Uterus (tissue), 4 donors: ENCODE results near the gene LDLRAD4. TPM values are rescaled to one million over a fixed set of nuclear protein-coding genes. Genes with fewer than 3 reads are reported as not detected.
A peak's percentile ranks its signal among the peaks of the same experiment; 100 is the strongest.

Experiments
- DNase-seq, 2 donors: peaks; one replicate each; pipeline ENCODE4 v3.0.0-alpha.2; 2019 to 2020
- H3K27ac ChIP-seq, 2 donors: fragments of 200-600 bp; sonication (generic); 1 replicate in 1 of 2; 2 replicates in 1 of 2; pipeline ENCODE4 v1.5.1; 2016 to 2018
- H3K27me3 ChIP-seq, 2 donors: fragments of 200-600 bp; sonication (generic); one replicate each; pipeline ENCODE4 v1.5.1; 2018 to 2019; ENCODE audit warnings: control low read depth in 1 of 2
- H3K36me3 ChIP-seq, 2 donors: fragments of 200-600 bp; sonication (generic); one replicate each; pipeline ENCODE4 v1.5.1; 2019; ENCODE audit warnings: control low read depth in 1 of 2
- H3K4me1 ChIP-seq, 2 donors: fragments of 200-600 bp; sonication (generic); one replicate each; pipeline ENCODE4 v1.5.1; 2018 to 2019; ENCODE audit warnings: control low read depth in 1 of 2
- H3K4me3 ChIP-seq, 2 donors: fragments of 200-600 bp; sonication (generic); 1 replicate in 1 of 2; 2 replicates in 1 of 2; pipeline ENCODE4 v1.5.1; 2018 to 2019; ENCODE audit warnings: mild to moderate bottlenecking in 1 of 2
- H3K9me3 ChIP-seq, 2 donors: fragments of 200-600 bp; sonication (generic); one replicate each; pipeline ENCODE4 v1.5.1; 2019; ENCODE audit warnings: control low read depth in 1 of 2
- CTCF ChIP-seq, 4 experiments: fragments of 200-600 bp in 2 of 4; fragments of 450-650 bp in 2 of 4; sonication (generic) in 2 of 4; IDR thresholded peaks; one replicate each; pipeline ENCODE4 v1.5.1; 2016 to 2019; ENCODE audit warnings: antibody characterized with exemption in 4 of 4, mild to moderate bottlenecking in 2 of 4, moderate library complexity in 1 of 4
- POLR2A ChIP-seq, 2 donors: fragments of 450-650 bp; IDR thresholded peaks; one replicate each; pipeline ENCODE4 v1.6.1; 2016; ENCODE audit warnings: antibody characterized with exemption in 2 of 2, mild to moderate bottlenecking in 1 of 2, moderate library complexity in 1 of 2
- intact Hi-C: fragments of 100-400 bp; cut with DNase I; formaldehyde crosslinking; loops from one replicate; pipeline ENCODE4 v1.15.1; 2023; ENCODE audit warnings: low total_unique reads
- total RNA-seq, 4 donors: library from RNA; depleted of rRNA in 3 of 4; stranded (reverse); fragments of >200 nt in 3 of 4; gene quantifications; one replicate each; pipeline versions ENCODE4 v1.1.0 to v1.2.4, GENCODE V29; 2014 to 2023
- donor health status: DM: yes; HTN: yes; CAD: no.

Gene LDLRAD4
- total RNA-seq, 4 donors from 2014 or later: 23.8 to 82.2 (median 39.3) TPM

GRCh38 chr18:13436576-13436975, 218.0 kb downstream of the LDLRAD4 start:
- no peaks in the 10 kb centered on the region for H3K4me1 ChIP-seq
- H3K4me3 ChIP-seq: no peak overlapping the region
- no peaks in the 10 kb centered on the region for H3K27me3 ChIP-seq
- DNase-seq: no peak
- TF ChIP-seq CTCF (IDR thresholded peaks at IDR 0.05) (no peak), POLR2A (IDR thresholded peaks at IDR 0.05) (no peak)
- H3K27ac ChIP-seq: peak overlapping the region; percentile 59 to 62
- no peaks in the 10 kb centered on the region for H3K9me3 ChIP-seq
- H3K36me3 ChIP-seq: no peaks in the 10 kb centered on the region
- intact Hi-C loops: no loop called here

GRCh38 chr18:13437034-13437433, 218.5 kb downstream of the LDLRAD4 start:
- Histone ChIP-seq H3K9me3 (no peaks in the 10 kb centered on the region), H3K36me3 (no peaks in the 10 kb centered on the region), H3K4me1 (no peaks in the 10 kb centered on the region), H3K27ac (peak overlapping the region in 1 of 2 donors; percentile 62), H3K4me3 (no peak overlapping the region), H3K27me3 (no peaks in the 10 kb centered on the region)
- no peak for TF ChIP-seq POLR2A (IDR thresholded peaks at IDR 0.05)
- no peak for TF ChIP-seq CTCF (IDR thresholded peaks at IDR 0.05)
- DNase-seq: no peak
- intact Hi-C loops: no loop called here

- H3K4me3 ChIP-seq: no peak overlapping the region
- no peaks in the 10 kb centered on the region for H3K4me1 ChIP-seq
- H3K9me3 ChIP-seq: no peaks in the 10 kb centered on the region
- intact Hi-C loops: no loop called here
- TF ChIP-seq CTCF (IDR thresholded peaks at IDR 0.05) (no peak), POLR2A (IDR thresholded peaks at IDR 0.05) (no peak)
- DNase-seq: no peak
- no peak overlapping the region for H3K27ac ChIP-seq
- no peaks in the 10 kb centered on the region for H3K36me3 ChIP-seq
- no peaks in the 10 kb centered on the region for H3K27me3 ChIP-seq
Measured at GRCh38 chr18:13437796-13438506, 219.4 kb downstream of the LDLRAD4 start.

- no peak for DNase-seq
- no peaks in the 10 kb centered on the region for H3K4me1 ChIP-seq
Measured at GRCh38 chr18:13438507-13439056, 220.0 kb downstream of the LDLRAD4 start.

More at GRCh38 chr18:13438507-13439056, 220.0 kb downstream of the LDLRAD4 start:
- Histone ChIP-seq H3K36me3 (no peaks in the 10 kb centered on the region), H3K4me3 (no peak overlapping the region), H3K27me3 (no peaks in the 10 kb centered on the region), H3K27ac (no peak overlapping the region), H3K9me3 (no peaks in the 10 kb centered on the region)
- intact Hi-C loops: no loop called here
- TF ChIP-seq POLR2A (IDR thresholded peaks at IDR 0.05): no peak
- TF ChIP-seq CTCF (IDR thresholded peaks at IDR 0.05): no peak
